ENCODE results near the gene ITSN1.

GRCh38 chr21:33654412-33654811 is 12.1 kb downstream of the ITSN1 start:
- TF ChIP-seq SMAD3 (CRISPR knock-in tag; IDR thresholded peaks at IDR 0.05) (no peak), SP1 (IDR thresholded peaks at IDR 0.05) (no peak), SP1 (CRISPR knock-in tag; IDR thresholded peaks at IDR 0.05) (no peak), E2F5 (CRISPR knock-in tag; conservative IDR thresholded peaks at IDR 0.05) (no peak), POLR2A (IDR thresholded peaks at IDR 0.05; ENCODE audit: insufficient read depth in 1 of 2, low read depth in 2 of 2, low read length in 2 of 2) (no peak), CCAR2 (optimal IDR thresholded peaks at IDR 0.05; ENCODE audit: low read depth, low read length) (no peak)
- TF ChIP-seq, protein P1, sequence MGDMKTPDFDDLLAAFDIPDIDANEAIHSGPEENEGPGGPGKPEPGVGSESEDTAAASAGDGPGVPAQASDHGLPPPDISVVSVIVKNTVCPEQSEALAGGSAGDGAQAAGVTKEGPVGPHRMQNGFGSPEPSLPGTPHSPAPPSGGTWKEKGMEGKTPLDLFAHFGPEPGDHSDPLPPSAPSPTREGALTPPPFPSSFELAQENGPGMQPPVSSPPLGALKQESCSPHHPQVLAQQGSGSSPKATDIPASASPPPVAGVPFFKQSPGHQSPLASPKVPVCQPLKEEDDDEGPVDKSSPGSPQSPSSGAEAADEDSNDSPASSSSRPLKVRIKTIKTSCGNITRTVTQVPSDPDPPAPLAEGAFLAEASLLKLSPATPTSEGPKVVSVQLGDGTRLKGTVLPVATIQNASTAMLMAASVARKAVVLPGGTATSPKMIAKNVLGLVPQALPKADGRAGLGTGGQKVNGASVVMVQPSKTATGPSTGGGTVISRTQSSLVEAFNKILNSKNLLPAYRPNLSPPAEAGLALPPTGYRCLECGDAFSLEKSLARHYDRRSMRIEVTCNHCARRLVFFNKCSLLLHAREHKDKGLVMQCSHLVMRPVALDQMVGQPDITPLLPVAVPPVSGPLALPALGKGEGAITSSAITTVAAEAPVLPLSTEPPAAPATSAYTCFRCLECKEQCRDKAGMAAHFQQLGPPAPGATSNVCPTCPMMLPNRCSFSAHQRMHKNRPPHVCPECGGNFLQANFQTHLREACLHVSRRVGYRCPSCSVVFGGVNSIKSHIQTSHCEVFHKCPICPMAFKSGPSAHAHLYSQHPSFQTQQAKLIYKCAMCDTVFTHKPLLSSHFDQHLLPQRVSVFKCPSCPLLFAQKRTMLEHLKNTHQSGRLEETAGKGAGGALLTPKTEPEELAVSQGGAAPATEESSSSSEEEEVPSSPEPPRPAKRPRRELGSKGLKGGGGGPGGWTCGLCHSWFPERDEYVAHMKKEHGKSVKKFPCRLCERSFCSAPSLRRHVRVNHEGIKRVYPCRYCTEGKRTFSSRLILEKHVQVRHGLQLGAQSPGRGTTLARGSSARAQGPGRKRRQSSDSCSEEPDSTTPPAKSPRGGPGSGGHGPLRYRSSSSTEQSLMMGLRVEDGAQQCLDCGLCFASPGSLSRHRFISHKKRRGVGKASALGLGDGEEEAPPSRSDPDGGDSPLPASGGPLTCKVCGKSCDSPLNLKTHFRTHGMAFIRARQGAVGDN (CRISPR knock-in tag; IDR thresholded peaks at IDR 0.05), result no peak
